Peyer's patch (tissue), 4 donors: ENCODE data around the gene DNAJB13.

Experiments used
- CTCF ChIP-seq, 6 experiments: fragments of 450-650 bp in 4 of 6; fragments of 200-600 bp in 2 of 6; sonication (generic) in 1 of 6; IDR thresholded peaks; one replicate each; pipeline ENCODE4 v1.5.1; 2017 to 2019; ENCODE audit warnings: antibody characterized with exemption in 6 of 6, mild to moderate bottlenecking in 3 of 6, moderate library complexity in 1 of 6
- POLR2A ChIP-seq, 2 donors: fragments of 450-650 bp; IDR thresholded peaks; one replicate each; pipeline ENCODE4 v1.5.1; 2017; ENCODE audit warnings: antibody characterized with exemption in 2 of 2, mild to moderate bottlenecking in 2 of 2, moderate library complexity in 2 of 2

GRCh38 chr11:74011360-74012073 is 60.7 kb downstream of the DNAJB13 start:
- no peak for TF ChIP-seq CTCF (IDR thresholded peaks at IDR 0.05)
- no peak for TF ChIP-seq POLR2A (IDR thresholded peaks at IDR 0.05)
